GM12875 (cell line): ENCODE results near the gene KRT73.

Experiments
- H3K4me3 ChIP-seq: one replicate; pipeline ENCODE4 v1.5.1; 2011; ENCODE audit warnings: low read depth, low read length, control low read depth
- TF ChIP-seq, protein P1 (sequence below): IDR thresholded peaks from 2 replicates; pipeline ENCODE4 v1.5.1; 2011; ENCODE audit warnings: low read depth, mild to moderate bottlenecking, control low read depth, inconsistent platforms, low read length, moderate library complexity, borderline replicate concordance; ENCODE audit not compliant: insufficient read depth

Gene KRT73

GRCh38 chr12:52637299-52637698 lies 18.9 kb upstream of the KRT73 start:
- TF ChIP-seq, protein P1, sequence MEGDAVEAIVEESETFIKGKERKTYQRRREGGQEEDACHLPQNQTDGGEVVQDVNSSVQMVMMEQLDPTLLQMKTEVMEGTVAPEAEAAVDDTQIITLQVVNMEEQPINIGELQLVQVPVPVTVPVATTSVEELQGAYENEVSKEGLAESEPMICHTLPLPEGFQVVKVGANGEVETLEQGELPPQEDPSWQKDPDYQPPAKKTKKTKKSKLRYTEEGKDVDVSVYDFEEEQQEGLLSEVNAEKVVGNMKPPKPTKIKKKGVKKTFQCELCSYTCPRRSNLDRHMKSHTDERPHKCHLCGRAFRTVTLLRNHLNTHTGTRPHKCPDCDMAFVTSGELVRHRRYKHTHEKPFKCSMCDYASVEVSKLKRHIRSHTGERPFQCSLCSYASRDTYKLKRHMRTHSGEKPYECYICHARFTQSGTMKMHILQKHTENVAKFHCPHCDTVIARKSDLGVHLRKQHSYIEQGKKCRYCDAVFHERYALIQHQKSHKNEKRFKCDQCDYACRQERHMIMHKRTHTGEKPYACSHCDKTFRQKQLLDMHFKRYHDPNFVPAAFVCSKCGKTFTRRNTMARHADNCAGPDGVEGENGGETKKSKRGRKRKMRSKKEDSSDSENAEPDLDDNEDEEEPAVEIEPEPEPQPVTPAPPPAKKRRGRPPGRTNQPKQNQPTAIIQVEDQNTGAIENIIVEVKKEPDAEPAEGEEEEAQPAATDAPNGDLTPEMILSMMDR = no peak

DNA sequence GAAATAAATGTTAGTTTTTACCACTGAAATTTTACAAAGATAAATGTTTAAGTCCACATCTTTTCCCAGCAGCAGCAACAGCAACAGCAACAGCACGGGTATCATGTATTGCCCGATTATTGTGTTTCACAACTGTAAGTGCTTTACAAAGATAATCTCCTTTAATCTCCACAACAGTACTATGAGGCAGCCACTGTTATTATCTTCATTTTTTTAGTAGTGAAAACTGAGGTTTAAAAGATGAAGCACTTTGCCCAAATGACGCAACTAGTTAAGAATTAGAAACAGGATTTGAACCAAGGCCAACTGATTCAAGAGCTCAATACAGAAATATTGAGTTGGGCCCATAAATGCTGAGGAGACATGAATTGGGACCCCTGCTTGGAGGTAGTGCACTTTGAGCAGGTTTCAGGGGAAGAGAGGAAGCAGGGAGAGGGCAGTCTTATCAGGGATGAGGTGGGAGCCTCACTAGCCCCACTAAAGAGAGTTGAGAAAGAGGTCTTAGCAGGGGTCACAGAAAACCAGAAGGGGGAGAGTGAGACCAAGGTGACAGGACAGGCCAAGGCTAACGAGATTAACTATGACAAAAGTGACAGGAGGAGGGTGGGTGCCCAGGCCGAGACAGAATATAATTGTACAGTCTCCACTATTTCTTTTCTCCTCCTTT lies 18.4 kb upstream of the KRT73 start:
- TF ChIP-seq, protein P1 = no peak
- H3K4me3 ChIP-seq = no peak overlapping the region

More at GRCh38 chr12:52637299-52637698, 18.9 kb upstream of the KRT73 start:
- H3K4me3 ChIP-seq = no peak overlapping the region

DNA sequence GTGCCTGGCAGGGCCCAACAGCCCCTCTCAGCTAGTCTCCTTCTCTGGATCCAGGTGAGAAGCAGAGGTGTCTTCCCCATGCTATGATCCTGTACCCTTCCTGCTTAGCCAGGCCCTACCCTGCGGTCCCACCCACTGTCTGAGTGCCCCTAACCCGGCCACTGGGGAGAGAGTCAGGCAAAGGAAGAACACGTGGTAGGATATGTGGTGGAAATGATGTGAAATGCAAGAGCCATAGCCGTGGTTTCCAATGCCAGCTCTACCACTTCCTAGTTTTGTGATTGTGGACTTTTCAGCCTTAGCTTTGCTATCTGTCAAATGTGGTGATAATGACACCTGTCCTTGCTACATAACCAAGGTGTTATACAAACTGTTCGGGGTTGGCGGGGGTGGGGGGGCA lies 17.8 kb upstream of the KRT73 start:
- TF ChIP-seq, protein P1 = no peak
- H3K4me3 ChIP-seq = no peak overlapping the region

- H3K4me3 ChIP-seq = no peak overlapping the region
- TF ChIP-seq, protein P1 = no peak
Observed at GRCh38 chr12:52634266-52635056, 16.1 kb upstream of the KRT73 start.

GRCh38 chr12:52633383-52633782 lies 15.0 kb upstream of the KRT73 start:
- TF ChIP-seq, protein P1 = no peak
- no peak overlapping the region for H3K4me3 ChIP-seq

DNA sequence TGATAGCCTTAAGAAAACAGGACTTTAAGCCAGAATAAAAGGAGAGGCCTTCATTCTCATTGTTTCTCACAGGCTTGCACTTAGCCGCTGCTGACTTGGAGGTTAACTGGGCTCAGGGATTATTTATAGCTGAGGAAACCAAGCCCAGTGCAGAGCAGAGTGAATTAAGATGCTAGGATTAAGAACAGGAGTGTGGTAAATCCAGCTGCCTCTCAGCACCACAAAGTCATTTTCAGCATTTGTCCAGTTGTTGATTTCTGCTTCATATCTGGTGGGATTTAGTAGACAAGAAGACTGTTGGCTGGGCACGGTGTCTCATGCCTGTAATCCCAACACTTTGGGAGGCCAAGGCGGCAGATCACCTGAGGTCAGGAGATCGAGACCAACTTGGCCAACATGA lies 14.3 kb upstream of the KRT73 start:
- TF ChIP-seq, protein P1 = no peak

More for the DNA sequence above, 14.3 kb upstream of the KRT73 start:
- no peak overlapping the region for H3K4me3 ChIP-seq
